ENCODE data around the gene FAM136A.
"Not testable (repeated sequence)": the region's sequence is repeated elsewhere in the genome, so short reads cannot be mapped to it uniquely, and the experiment has no call there.

The FAM136A gene

DNA sequence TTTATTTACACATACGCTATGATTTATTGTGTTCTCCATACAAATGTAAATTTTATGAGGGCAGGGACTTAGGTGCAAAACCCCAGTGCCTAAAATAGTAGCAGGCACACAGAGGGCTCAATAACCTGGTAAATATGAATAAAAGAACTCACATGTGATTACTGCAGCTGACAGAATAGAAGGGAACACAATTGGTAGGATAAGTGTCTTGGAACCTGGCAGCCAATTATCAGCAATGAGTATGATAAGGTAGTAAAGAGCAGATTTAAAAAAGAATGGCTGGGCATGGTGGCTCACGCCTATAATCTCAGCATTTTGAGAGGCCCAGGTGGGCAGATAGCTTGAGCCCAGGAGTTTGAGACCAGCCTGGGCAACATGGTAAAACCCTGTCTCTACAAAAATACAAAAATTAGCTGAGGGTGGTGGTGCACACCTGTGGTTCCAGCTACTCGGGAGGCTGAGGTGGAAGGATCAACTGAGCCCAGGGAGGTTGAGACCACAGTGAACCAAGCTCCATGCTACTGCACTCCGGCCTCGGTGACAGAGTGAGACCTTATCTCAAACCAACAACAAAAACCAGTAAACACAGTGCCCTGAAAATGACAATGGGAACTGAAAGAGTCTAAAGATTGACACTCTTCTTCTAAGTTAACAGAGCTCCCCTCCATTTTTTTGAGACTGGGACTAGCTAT is 18.2 kb downstream of the FAM136A start:
- DNase-seq, result no peak

DNA sequence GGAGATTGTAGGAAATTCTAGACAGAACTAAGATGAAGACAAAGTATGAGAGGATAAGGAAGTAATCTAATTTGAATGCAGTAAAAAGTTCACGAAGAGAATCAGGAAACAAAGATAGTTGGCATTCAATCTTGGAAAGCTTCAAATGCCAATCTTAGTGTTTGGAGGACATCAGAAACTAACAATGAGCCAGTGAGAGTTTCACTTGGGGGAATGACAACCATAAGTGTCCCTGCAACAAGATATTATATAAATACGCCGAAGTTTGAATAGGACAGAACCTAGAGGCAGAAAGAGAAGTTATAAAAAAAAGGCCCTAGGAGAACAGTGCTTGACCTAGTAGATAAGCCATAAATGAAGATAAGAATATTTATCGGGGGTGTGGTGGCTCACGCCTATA is 19.4 kb downstream of the FAM136A start:
- no peak for DNase-seq

DNA sequence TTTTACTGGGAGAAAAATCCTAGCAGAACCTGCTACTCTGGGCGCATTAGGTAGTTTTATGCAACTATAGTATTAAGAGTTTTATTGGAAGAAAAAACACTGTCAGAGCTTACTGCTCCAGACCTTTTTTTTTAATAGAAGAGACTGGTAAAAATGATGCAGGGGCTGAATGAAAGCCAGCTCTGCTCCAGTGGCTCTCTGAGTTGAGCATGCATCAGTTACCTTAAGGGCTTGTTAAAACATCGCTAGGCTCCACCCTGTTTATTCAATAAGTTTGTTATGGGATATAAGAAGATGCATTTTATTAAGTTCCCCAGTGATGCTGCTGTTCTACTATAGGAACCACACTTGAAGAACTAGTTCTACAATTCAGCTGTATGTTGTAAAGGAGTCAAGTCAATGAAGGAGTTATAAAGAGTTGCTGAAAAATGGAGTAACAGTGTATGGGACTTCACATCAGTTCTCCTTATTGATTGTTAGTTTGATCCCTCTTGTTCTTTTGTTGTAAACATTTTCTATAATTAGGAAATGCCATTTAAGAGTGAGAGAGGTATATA is 21.5 kb downstream of the FAM136A start:
- no peak for DNase-seq

DNA sequence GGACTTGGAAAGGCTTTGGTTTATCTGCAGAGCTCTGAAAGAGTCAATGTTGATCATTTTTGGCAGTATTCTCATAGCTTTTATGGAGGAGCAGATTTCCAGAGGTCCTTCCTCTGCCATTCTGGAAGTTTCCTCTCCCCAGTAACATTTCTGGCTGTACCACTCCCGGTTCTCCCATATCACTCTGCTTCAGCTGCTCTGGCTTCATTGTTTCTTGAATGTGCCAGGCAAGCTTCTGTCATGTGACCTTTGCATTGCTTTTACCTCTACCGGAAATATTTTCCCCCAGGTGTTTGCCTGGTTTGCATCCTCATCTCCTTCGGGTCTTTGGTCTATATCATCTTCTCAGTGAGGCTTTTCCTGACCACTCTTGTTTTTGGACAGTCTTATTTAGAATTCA is 31.5 kb downstream of the FAM136A start:
- no peak for DNase-seq

DNA sequence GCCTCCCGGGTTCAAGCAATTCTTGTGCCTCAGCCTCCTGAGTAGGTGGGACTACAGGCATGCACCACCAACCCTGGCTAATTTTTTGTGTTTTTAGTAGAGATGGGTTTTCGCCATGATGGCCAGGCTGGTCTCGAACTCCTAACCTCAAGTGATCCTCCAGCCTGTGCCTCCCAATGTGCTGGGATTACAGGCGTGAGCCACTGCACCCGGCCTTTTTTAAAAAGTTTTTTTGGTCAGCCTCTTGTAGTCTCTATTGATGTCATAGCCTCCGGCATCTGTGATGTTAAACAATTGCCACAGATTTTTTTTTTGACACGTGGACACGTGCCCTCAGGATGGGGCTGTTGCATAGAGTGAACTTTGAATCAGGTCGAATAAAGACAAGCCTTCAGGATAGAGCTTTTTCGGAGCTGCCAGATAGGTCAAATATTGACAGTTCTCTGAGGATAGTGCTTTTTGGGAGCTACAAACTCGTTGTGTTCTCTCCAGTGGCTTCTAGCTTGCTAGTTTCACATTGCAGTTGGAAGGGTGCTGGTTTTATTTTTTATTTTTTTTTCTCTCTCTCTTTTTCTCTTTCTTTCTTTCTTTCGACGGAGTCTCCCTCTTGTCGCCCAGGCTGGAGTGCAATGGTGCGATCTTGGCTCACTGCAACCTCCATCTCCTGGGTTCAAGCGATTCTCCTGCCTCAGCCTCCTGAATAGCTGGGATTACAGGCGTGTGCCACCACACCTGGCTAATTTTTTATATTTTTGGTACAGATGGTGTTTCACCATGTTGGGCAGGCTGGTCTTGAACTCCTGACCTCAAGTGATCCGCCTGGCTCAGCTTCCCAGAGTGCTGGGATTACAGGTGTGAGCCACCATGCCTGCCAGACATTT is 32.2 kb downstream of the FAM136A start:
- not testable (repeated sequence) for DNase-seq

DNA sequence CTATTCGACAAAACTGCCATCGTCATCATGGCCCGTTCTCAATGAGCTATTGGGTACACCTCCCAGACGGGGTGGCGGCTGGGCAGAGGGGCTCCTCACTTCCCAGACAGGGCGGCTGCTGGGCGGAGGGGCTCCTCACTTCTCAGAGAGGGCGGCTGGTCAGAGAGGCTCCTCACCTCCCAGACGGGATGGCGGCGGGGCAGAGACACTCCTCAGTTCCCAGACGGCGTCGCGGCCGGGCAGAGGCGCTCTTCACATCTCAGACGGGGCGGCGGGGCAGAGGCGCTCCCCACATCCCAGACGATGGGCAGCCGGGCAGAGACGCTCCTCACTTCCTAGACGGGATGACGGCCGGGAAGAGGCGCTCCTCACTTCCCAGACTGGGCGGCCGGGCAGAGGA is 34.9 kb downstream of the FAM136A start:
- DNase-seq, result not testable (repeated sequence)

DNA sequence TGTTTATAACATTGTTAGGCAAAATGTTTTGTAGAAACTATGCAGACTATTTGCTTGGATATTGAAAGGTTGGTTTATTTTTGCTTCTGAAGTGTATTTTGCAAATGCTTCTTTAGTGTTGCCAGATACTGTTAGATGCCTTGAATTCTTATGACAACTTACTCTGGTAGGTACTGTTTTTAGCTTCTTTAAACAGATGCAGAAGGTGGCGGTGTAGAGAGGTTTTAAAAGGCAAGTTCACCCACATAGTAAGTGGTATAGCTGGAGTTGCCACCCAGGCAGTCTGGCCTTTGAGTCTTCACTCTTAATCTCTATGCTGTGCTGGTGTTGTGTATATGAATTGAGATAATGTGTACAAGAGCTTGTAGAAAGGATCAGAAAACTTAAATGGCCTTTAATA is 40.4 kb downstream of the FAM136A start:
- DNase-seq, result no peak

DNA sequence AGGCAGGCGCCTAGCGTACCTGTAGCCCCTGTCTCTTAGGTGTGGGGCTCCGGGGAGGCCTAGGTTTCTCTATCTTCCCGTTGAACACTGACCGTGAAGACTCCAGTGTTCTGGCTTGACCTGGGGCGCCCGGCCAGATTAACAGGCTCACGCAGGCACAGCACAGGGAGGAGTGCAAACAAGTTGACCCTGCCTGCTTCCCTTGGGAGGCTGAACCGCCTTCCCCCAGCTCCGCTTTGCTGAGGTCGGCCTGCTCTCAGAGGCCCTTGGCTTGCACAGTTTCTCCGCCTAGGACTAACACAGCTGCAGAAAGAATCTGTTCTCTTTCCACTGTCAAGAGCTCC is 43.4 kb downstream of the FAM136A start:
- DNase-seq, result no peak

DNA sequence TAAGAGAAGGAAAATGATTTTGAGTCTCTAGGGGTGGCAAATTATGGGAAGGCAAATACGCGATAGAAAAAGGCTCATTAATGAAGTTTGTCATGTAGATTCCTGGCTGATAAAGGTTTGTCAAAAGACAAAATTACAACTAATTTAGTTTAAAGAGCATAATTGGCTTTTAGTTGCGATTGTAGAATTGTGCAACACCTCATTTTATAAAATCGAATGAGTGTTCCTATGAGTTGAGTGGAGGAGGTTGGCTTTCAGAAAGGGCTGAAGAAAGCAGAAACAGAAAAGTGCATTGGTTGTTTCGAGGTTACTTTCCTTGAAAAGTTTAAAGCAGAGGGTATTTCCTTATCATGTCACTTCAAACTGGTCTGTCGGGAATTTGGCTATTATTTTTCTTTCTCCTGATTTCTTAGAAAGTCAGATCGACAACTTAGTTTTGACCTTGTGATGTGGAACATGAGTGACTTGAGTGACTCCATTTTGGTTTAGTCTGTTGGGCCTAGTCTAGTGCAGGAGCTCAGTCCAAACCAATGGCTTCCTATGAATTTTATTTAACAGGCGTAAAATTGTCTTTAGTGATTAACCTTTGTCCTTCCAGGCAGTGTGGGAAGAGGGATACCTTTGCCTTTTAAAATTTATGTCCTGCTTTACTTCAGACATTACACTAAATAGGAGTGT is 46.1 kb downstream of the FAM136A start:
- no peak for DNase-seq

DNA sequence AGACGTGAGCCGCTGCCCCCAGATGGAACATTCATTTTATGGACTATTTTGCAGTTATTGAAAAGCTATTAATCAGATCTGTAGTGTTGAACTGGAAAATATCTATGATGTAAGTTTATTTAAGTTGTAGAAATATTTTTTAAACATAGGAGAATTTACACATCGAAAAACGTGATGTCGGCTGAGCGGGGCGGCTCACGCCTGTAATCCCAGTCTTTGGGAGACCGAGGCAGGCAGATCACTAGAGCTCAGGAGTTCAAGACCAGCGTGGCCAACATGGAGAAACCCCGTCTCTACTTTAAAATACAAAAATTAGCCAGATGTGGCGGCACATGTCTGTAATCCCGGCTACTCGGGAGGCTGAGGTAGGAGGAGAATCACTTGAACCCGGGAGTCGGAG is 51.4 kb downstream of the FAM136A start:
- DNase-seq, result no peak

DNA sequence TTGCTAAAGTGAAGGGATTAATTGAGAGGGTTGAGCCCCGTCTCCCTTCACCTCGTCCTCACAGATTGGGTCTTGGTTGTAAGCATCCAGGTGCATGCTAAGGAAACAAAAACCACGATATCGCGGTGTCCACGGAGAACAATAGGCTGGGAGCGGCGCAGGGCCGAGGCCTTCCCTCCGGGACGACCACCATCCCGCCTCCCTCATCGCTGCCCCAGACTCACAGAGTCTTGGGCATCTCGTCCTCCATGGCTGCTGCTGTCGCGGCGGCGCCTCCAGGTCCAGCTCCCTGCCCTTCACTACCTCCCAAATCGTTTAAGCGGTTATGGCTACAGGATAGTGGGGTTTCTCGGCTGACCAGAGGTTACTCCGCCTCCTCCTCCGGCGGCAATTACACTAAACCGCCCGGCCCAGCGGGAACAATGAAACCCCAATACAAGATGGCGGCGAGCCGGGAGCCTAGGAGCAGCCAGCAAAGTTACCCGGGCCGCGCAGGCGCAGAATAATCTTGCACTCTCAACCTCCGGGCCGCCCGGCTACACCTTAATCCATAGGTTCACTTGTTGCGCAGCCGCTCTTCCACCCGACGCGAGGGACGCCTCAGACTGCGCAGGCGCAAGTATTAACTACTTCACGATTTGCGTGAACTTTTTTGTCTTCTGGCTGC is 53.6 kb downstream of the FAM136A start, which contains the start of gene TIA1:
Gene TIA1, minus strand, starts transcription at position 448 of the 667 bp plus-strand sequence. Its CDS starts 198 bp downstream, at position 250.
- DNase-seq, result peak; percentile 99

DNA sequence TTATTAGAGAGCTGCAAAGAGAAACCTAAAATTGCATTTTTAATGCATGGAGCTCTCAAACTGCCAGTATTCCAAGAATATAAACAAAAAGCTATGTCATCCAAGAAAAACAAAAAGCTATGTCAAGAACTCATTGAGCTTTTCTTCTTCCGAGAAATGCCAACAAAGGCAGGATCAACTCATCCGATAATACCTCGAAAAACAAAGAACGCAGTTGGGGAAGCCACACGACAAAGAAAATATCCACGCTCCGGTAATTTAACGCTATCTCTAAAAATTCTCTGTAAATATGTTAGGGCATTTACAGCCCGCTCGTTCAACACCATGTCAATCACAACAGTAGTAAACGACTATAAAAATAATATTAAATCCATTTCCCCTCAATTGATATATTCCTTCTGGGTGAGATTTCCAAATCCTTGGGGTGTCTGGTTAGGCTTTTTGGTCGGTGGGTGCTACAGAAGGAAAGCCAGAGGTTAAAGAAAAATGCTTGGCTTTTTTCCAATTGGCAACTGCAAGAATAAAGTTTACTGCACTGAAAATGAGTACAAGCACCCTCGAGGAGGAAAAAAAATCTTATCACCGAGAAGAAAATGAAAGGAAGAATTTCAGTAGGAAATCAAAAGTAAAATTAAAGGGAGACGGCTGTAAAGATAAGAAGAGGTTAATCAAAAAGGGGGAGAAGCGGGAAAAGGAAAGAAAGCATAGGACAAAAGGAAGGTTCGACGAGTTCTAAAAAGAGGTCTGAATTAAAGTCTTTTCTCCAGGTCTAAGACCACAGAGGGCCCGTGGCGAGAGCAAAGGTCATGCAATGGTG is 54.3 kb downstream of the FAM136A start:
- DNase-seq, result no peak

All from kidney glomerular epithelial cell (primary cell).